ENCODE data around the gene DTD2. TPM values are rescaled to one million over a fixed set of nuclear protein-coding genes. Genes with fewer than 3 reads are reported as not detected.
A peak's percentile ranks its signal among the peaks of the same experiment; 100 is the strongest.

Gene DTD2
- total and polyA plus RNA-seq, 3 experiments from 2014 or later, result 18.0 to 28.7 (median 28.4) TPM

- H3K27ac Mint-ChIP-seq, result peak overlapping the region in 4 of 8 donors; percentile 3 to 31 (median 6)
- peaks cover 1 to 8% (median 5%) of the 10 kb centered on the region in 3 donors for H3K4me1 Mint-ChIP-seq
- Histone ChIP-seq H3K27ac (ENCODE audit: low read depth, low read length) (no peak overlapping the region), H3K27me3 (ENCODE audit: insufficient read depth, low read length, poor library complexity, severe bottlenecking) (no peaks in the 10 kb centered on the region), H3K36me3 (ENCODE audit: insufficient read depth, low read length) (no peaks in the 10 kb centered on the region), H3K4me3 (ENCODE audit: low read length) (no peak overlapping the region), H3K4me1 (ENCODE audit: insufficient read depth, low read length) (no peaks in the 10 kb centered on the region), H3K9me3 (ENCODE audit: low read length) (no peaks in the 10 kb centered on the region)
- no peaks in the 10 kb centered on the region for H3K27me3 Mint-ChIP-seq
- H3K4me3 Mint-ChIP-seq, result no peak overlapping the region
- ChIA-PET POLR2A (no interaction called here), CTCF (no interaction called here)
- DNase-seq, result no peak
- H3K9me3 Mint-ChIP-seq, result no peaks in the 10 kb centered on the region
- H3K36me3 Mint-ChIP-seq, result peaks cover 14 to 48% (median 18%) of the 10 kb centered on the region in 3 donors
Observed at GRCh38 chr14:31400031-31400638, 57.2 kb downstream of the DTD2 start.

Other genes starting within 250 kb of the DTD2 start
- gene HECTD1, start 249.7 kb downstream of the DTD2 start, total RNA-seq, result 100 to 1,000 TPM; 101 to 112 TPM
- 33.6 TPM for gene HECTD1, start 249.7 kb downstream of the DTD2 start, polyA plus RNA-seq
- 10 to 100 TPM; 12.7 to 13.8 TPM for gene HEATR5A, start 37.0 kb downstream of the DTD2 start, total RNA-seq
- gene HEATR5A, start 37.0 kb downstream of the DTD2 start, polyA plus RNA-seq, result 6.1 TPM
- not detected for gene GPR33, start 30.5 kb upstream of the DTD2 start, total RNA-seq
- gene GPR33, start 30.5 kb upstream of the DTD2 start, polyA plus RNA-seq, result not detected
- gene NUBPL, start 103.9 kb upstream of the DTD2 start, total RNA-seq, result 10 to 100 TPM; 10.9 to 13.0 TPM
- gene NUBPL, start 103.9 kb upstream of the DTD2 start, polyA plus RNA-seq, result 5.2 TPM